NCI-H82 treated with DMSO at 0.1 percent for 48 hours (cell line): Measurements from ENCODE around the gene BDKRB2.

Experiments used
- DNase-seq: peaks from one replicate; lab custom pipeline; 2025; ENCODE audit not compliant: unreplicated experiment; lab: John Stamatoyannopoulos, UW

Gene BDKRB2

GRCh38 chr14:96250485-96250884 is 45.8 kb downstream of the BDKRB2 start:
- DNase-seq = no peak

GRCh38 chr14:96251656-96252155 is 47.1 kb downstream of the BDKRB2 start:
- DNase-seq = no peak

GRCh38 chr14:96252323-96252998 is 47.8 kb downstream of the BDKRB2 start:
- no peak for DNase-seq

- DNase-seq = no peak
Measured at GRCh38 chr14:96252999-96253539, 48.4 kb downstream of the BDKRB2 start.

GRCh38 chr14:96254687-96255086 is 50.0 kb downstream of the BDKRB2 start:
- no peak for DNase-seq

GRCh38 chr14:96255501-96256366 is 51.1 kb downstream of the BDKRB2 start, which contains the start of gene BDKRB1:
Gene BDKRB1 (plus strand): TSS chr14:96256210. CDS start chr14:96263683, 7,473 bp downstream.
- no peak for DNase-seq

- no peak for DNase-seq
Measured at GRCh38 chr14:96256407-96256806, 51.8 kb downstream of the BDKRB2 start.

- DNase-seq = no peak
Measured at GRCh38 chr14:96257056-96257455, 52.4 kb downstream of the BDKRB2 start.

GRCh38 chr14:96257900-96258299 is 53.3 kb downstream of the BDKRB2 start:
- DNase-seq = no peak

GRCh38 chr14:96260341-96260821 is 55.7 kb downstream of the BDKRB2 start:
- DNase-seq = no peak

GRCh38 chr14:96261053-96261452 is 56.4 kb downstream of the BDKRB2 start:
- no peak for DNase-seq

GRCh38 chr14:96261772-96262655 is 57.4 kb downstream of the BDKRB2 start:
- DNase-seq = no peak

GRCh38 chr14:96263347-96264199 is 58.9 kb downstream of the BDKRB2 start:
- no peak for DNase-seq

GRCh38 chr14:96264200-96264553 is 59.5 kb downstream of the BDKRB2 start:
- no peak for DNase-seq

- DNase-seq = no peak
Measured at GRCh38 chr14:96264853-96265252, 60.2 kb downstream of the BDKRB2 start.

- DNase-seq = no peak
Measured at GRCh38 chr14:96265383-96266095, 60.9 kb downstream of the BDKRB2 start.

GRCh38 chr14:96267336-96267735 is 62.7 kb downstream of the BDKRB2 start:
- DNase-seq = no peak

GRCh38 chr14:96267916-96268315 is 63.3 kb downstream of the BDKRB2 start:
- no peak for DNase-seq
